GM20000 (cell line): ENCODE results near the gene KLHL29.

Experiments used
- DNase-seq: peaks from one replicate; pipeline ENCODE4 v3.0.0; 2012; ENCODE audit warnings: low spot score
- CTCF ChIP-seq: IDR thresholded peaks from 2 replicates; pipeline ENCODE4 v1.5.1; 2012; ENCODE audit warnings: mild to moderate bottlenecking, control low read depth; ENCODE audit errors: extremely low read depth, missing control alignments

The KLHL29 gene

GRCh38 chr2:23640711-23641110 lies 255.7 kb downstream of the KLHL29 start:
- no peak for TF ChIP-seq CTCF

GRCh38 chr2:23642516-23642915 lies 257.5 kb downstream of the KLHL29 start:
- no peak for TF ChIP-seq CTCF

More at GRCh38 chr2:23640711-23641110, 255.7 kb downstream of the KLHL29 start:
- DNase-seq: no peak

DNA sequence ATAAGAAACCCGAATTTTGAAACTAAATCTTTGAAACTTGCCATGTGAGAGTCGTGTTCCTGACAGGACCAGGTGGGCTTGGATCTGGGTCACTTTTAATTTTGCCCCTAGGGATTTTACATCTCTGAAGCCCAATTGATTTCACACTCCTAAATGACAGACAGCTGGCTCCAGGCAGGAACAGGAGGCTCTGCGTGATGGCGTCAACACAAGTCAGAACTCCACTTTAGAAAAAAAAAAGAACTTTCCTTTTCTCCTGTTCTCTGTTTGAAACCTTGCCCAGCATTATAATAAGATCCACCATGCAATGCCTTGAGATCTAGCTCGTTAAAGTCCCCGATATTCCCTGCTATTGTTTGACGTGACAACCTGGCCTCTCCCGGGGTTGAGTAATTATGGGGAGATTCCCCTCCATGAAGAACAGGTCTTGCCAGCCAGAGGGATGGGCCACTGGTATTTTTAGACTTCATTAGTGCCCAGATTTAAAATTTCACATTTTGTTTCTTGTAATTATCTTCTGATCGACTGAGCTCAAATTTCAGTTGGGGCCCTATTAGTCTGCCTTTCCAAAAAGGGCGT lies 260.3 kb downstream of the KLHL29 start:
- TF ChIP-seq CTCF: no peak
- no peak for DNase-seq

More at GRCh38 chr2:23642516-23642915, 257.5 kb downstream of the KLHL29 start:
- DNase-seq: no peak

DNA sequence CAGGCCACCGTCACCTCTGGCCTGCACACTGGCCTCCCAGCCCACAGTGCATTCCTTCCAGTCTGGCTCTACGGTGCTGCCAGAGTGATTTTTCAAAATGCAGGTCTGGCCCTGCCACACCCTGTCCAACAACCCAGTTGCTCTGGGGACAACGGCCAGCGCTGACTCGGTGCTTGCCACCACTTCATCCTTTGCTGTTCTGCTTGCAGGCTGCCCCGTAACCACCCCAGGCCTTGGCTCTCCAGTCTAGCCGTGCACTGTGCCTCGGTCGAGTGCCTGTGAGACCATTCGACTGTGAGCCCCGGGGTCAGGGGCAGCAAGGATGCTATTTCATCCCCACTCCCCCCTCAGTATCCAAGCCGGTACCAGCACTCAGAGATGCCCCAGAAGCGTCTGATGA lies 262.6 kb downstream of the KLHL29 start:
- no peak for DNase-seq
- no peak for TF ChIP-seq CTCF

GRCh38 chr2:23649303-23649702 lies 264.3 kb downstream of the KLHL29 start:
- no peak for DNase-seq
- no peak for TF ChIP-seq CTCF

- no peak for TF ChIP-seq CTCF
- DNase-seq: no peak
These were observed 264.8 kb downstream of the KLHL29 start for GRCh38 chr2:23649819-23650218.

- no peak for TF ChIP-seq CTCF
- DNase-seq: no peak
These were observed 266.5 kb downstream of the KLHL29 start for GRCh38 chr2:23651187-23652080.
